ENCODE data around the gene VPS9D1.

Gene VPS9D1

GRCh38 chr16:89710709-89711564 lies 9.8 kb downstream of the VPS9D1 start:
- DNase-seq (no peak), ATAC-seq (replicated peaks) (no peak)
- Mint-ChIP-seq H3K9me3 (no peaks in the 10 kb centered on the region), H3K36me3 (ENCODE audit: insufficient read depth) (no peaks in the 10 kb centered on the region), H3K27me3 (no peaks in the 10 kb centered on the region), H3K27ac (no peak overlapping the region), H3K4me3 (no peak overlapping the region), H3K4me1 (ENCODE audit: low read depth in 2 of 2) (peaks cover 2 to 5% of the 10 kb centered on the region in 2 donors)

GRCh38 chr16:89709716-89710432 lies 10.8 kb downstream of the VPS9D1 start:
- Mint-ChIP-seq H3K4me3 (peak overlapping the region; percentile 38 to 41), H3K36me3 (ENCODE audit: insufficient read depth) (no peaks in the 10 kb centered on the region), H3K9me3 (no peaks in the 10 kb centered on the region), H3K4me1 (ENCODE audit: low read depth in 2 of 2) (peaks cover 5 to 8% of the 10 kb centered on the region in 2 donors), H3K27me3 (no peaks in the 10 kb centered on the region), H3K27ac (no peak overlapping the region)
- ATAC-seq (replicated peaks) (no peak), DNase-seq (no peak)

- H3K4me1 Mint-ChIP-seq (ENCODE audit: low read depth in 2 of 2), result peaks cover 5 to 8% of the 10 kb centered on the region in 2 donors
- DNase-seq (no peak), ATAC-seq (replicated peaks) (no peak)
- H3K4me3 Mint-ChIP-seq, result no peak overlapping the region
- H3K27ac Mint-ChIP-seq, result no peak overlapping the region
- H3K36me3 Mint-ChIP-seq (ENCODE audit: insufficient read depth), result peaks cover 3% of the 10 kb centered on the region
- H3K9me3 Mint-ChIP-seq, result no peaks in the 10 kb centered on the region
- no peaks in the 10 kb centered on the region for H3K27me3 Mint-ChIP-seq
Observed at GRCh38 chr16:89709166-89709565, 11.5 kb downstream of the VPS9D1 start.

- no peak for ATAC-seq (replicated peaks)
- Mint-ChIP-seq H3K4me3 (no peak overlapping the region), H3K27me3 (no peaks in the 10 kb centered on the region), H3K27ac (no peak overlapping the region), H3K4me1 (ENCODE audit: low read depth in 2 of 2) (peaks cover 5 to 8% of the 10 kb centered on the region in 2 donors), H3K9me3 (no peaks in the 10 kb centered on the region), H3K36me3 (ENCODE audit: insufficient read depth) (peaks cover 3% of the 10 kb centered on the region)
- DNase-seq, result no peak
Observed at GRCh38 chr16:89708481-89708931, 12.2 kb downstream of the VPS9D1 start.

GRCh38 chr16:89707695-89708094 lies 13.0 kb downstream of the VPS9D1 start:
- no peaks in the 10 kb centered on the region for H3K27me3 Mint-ChIP-seq

GRCh38 chr16:89706518-89707260 lies 14.0 kb downstream of the VPS9D1 start:
- no peaks in the 10 kb centered on the region for H3K27me3 Mint-ChIP-seq
- no peaks in the 10 kb centered on the region for H3K9me3 Mint-ChIP-seq
- H3K4me3 Mint-ChIP-seq, result no peak overlapping the region
- ATAC-seq (replicated peaks) (no peak), DNase-seq (no peak)
- H3K36me3 Mint-ChIP-seq (ENCODE audit: insufficient read depth), result peaks cover 3% of the 10 kb centered on the region
- peaks cover 5 to 8% of the 10 kb centered on the region in 2 donors for H3K4me1 Mint-ChIP-seq (ENCODE audit: low read depth in 2 of 2)
- H3K27ac Mint-ChIP-seq, result no peak overlapping the region

More at GRCh38 chr16:89707695-89708094, 13.0 kb downstream of the VPS9D1 start:
- peaks cover 3% of the 10 kb centered on the region for H3K36me3 Mint-ChIP-seq (ENCODE audit: insufficient read depth)
- H3K4me3 Mint-ChIP-seq, result no peak overlapping the region
- H3K9me3 Mint-ChIP-seq, result no peaks in the 10 kb centered on the region
- DNase-seq (no peak), ATAC-seq (replicated peaks) (no peak)
- peaks cover 5 to 8% of the 10 kb centered on the region in 2 donors for H3K4me1 Mint-ChIP-seq (ENCODE audit: low read depth in 2 of 2)
- H3K27ac Mint-ChIP-seq, result no peak overlapping the region

GRCh38 chr16:89705006-89705405 lies 15.7 kb downstream of the VPS9D1 start:
- H3K4me3 Mint-ChIP-seq, result no peak overlapping the region
- no peaks in the 10 kb centered on the region for H3K27me3 Mint-ChIP-seq
- ATAC-seq (replicated peaks) (no peak), DNase-seq (no peak)
- H3K4me1 Mint-ChIP-seq (ENCODE audit: low read depth in 2 of 2), result peaks cover 8 to 9% of the 10 kb centered on the region in 2 donors
- H3K27ac Mint-ChIP-seq, result no peak overlapping the region
- no peaks in the 10 kb centered on the region for H3K9me3 Mint-ChIP-seq
- H3K36me3 Mint-ChIP-seq (ENCODE audit: insufficient read depth), result peaks cover 16% of the 10 kb centered on the region

GRCh38 chr16:89704281-89704680 lies 16.4 kb downstream of the VPS9D1 start:
- Mint-ChIP-seq H3K4me3 (no peak overlapping the region), H3K4me1 (ENCODE audit: low read depth in 2 of 2) (peaks cover 10 to 11% of the 10 kb centered on the region in 2 donors), H3K9me3 (no peaks in the 10 kb centered on the region), H3K27me3 (no peaks in the 10 kb centered on the region), H3K36me3 (ENCODE audit: insufficient read depth) (peaks cover 21% of the 10 kb centered on the region), H3K27ac (no peak overlapping the region)
- DNase-seq (no peak), ATAC-seq (replicated peaks) (no peak)

GRCh38 chr16:89701425-89702406 lies 19.0 kb downstream of the VPS9D1 start, which contains the start of gene SPATA2L:
TSS of gene SPATA2L (minus strand) at chr16:89701705. CDS start at chr16:89701232, 473 bp downstream.
- ATAC-seq (replicated peaks) (peak; percentile 67), DNase-seq (peak; percentile 95 to 98 (median 95))
- H3K36me3 Mint-ChIP-seq (ENCODE audit: insufficient read depth), result peaks cover 37% of the 10 kb centered on the region
- no peaks in the 10 kb centered on the region for H3K9me3 Mint-ChIP-seq
- H3K27ac Mint-ChIP-seq, result peak within 1 kb of the TSS; percentile 88 to 89
- H3K27me3 Mint-ChIP-seq, result no peaks in the 10 kb centered on the region
- peaks cover 10 to 18% of the 10 kb centered on the region in 2 donors for H3K4me1 Mint-ChIP-seq (ENCODE audit: low read depth in 2 of 2)
- H3K4me3 Mint-ChIP-seq, result peak within 1 kb of the TSS; percentile 77

GRCh38 chr16:89700649-89701424 lies 19.9 kb downstream of the VPS9D1 start:
- Mint-ChIP-seq H3K4me3 (peak overlapping the region; percentile 77), H3K9me3 (no peaks in the 10 kb centered on the region)
- ATAC-seq (replicated peaks), result peak; percentile 36

GRCh38 chr16:89700100-89700648 lies 20.5 kb downstream of the VPS9D1 start:
- H3K36me3 Mint-ChIP-seq (ENCODE audit: insufficient read depth), result peaks cover 51% of the 10 kb centered on the region

More at GRCh38 chr16:89700649-89701424, 19.9 kb downstream of the VPS9D1 start:
- Mint-ChIP-seq H3K4me1 (ENCODE audit: low read depth in 2 of 2) (peaks cover 7 to 20% of the 10 kb centered on the region in 2 donors), H3K36me3 (ENCODE audit: insufficient read depth) (peaks cover 45% of the 10 kb centered on the region), H3K27ac (peak overlapping the region; percentile 88 to 89), H3K27me3 (no peaks in the 10 kb centered on the region)
- peak; percentile 56 to 61 (median 60) for DNase-seq

More at GRCh38 chr16:89700100-89700648, 20.5 kb downstream of the VPS9D1 start:
- peak; percentile 92 to 93 (median 93) for DNase-seq
- no peaks in the 10 kb centered on the region for H3K27me3 Mint-ChIP-seq
- no peaks in the 10 kb centered on the region for H3K9me3 Mint-ChIP-seq
- H3K27ac Mint-ChIP-seq, result peak overlapping the region; percentile 88 to 89
- peak overlapping the region; percentile 77 for H3K4me3 Mint-ChIP-seq
- H3K4me1 Mint-ChIP-seq (ENCODE audit: low read depth in 2 of 2), result peaks cover 5 to 23% of the 10 kb centered on the region in 2 donors
- peak; percentile 22 for ATAC-seq (replicated peaks)

Measured in effector memory CD8-positive, alpha-beta T cell (primary cell).